Gastroesophageal sphincter (tissue), 4 donors: ENCODE results near the gene PRAMEF12. TPM values are rescaled to one million over a fixed set of nuclear protein-coding genes. Genes with fewer than 3 reads are reported as not detected.

Experiments
- ATAC-seq: fragments of 150-250 bp; one replicate; pipeline ENCODE4 v1.9.1; 2016; ENCODE audit warnings: mild to moderate bottlenecking, moderate library complexity
- H3K27ac ChIP-seq, 4 donors: fragments of 200-600 bp; sonication (generic) in 3 of 4; 1 replicate in 3 of 4; 2 replicates in 1 of 4; pipeline ENCODE4 v1.5.1; 2016 to 2019
- H3K27me3 ChIP-seq: fragments of 200-600 bp; sonication (generic); one replicate; pipeline ENCODE4 v1.5.1; 2019
- H3K36me3 ChIP-seq, 2 donors: fragments of 200-600 bp; sonication (generic); one replicate each; pipeline ENCODE4 v1.5.1; 2019; ENCODE audit warnings: control low read depth in 1 of 2
- H3K4me1 ChIP-seq, 3 donors: fragments of 200-600 bp; sonication (generic); 1 replicate in 2 of 3; 2 replicates in 1 of 3; pipeline ENCODE4 v1.5.1; 2016 to 2019; ENCODE audit warnings: control low read depth in 2 of 3
- H3K4me3 ChIP-seq, 2 donors: fragments of 200-600 bp; sonication (generic); one replicate each; pipeline ENCODE4 v1.5.1; 2019; ENCODE audit warnings: mild to moderate bottlenecking in 1 of 2, moderate library complexity in 1 of 2
- H3K9me3 ChIP-seq, 3 donors: fragments of 200-600 bp; sonication (generic); one replicate each; pipeline ENCODE4 v1.5.1; 2017 to 2019; ENCODE audit warnings: control low read depth in 2 of 3
- EP300 ChIP-seq: sonication (generic); formaldehyde crosslinking; IDR thresholded peaks from one replicate; pipeline ENCODE4 v1.6.1; 2017; ENCODE audit warnings: antibody characterized with exemption, mild to moderate bottlenecking
- POLR2A ChIP-seq, 2 donors: fragments of 450-650 bp; IDR thresholded peaks; one replicate each; pipeline ENCODE4 v1.6.1; 2017; ENCODE audit warnings: antibody characterized with exemption in 2 of 2, mild to moderate bottlenecking in 2 of 2, moderate library complexity in 1 of 2
- POLR2AphosphoS5 ChIP-seq: sonication (generic); formaldehyde crosslinking; IDR thresholded peaks from one replicate; pipeline ENCODE4 v1.6.1; 2017; ENCODE audit warnings: antibody characterized with exemption
- WGBS, 2 donors: methylation state at CpG; one replicate each; pipeline ENCODE4 v1.1.5; 2018; ENCODE audit warnings: low coverage in 1 of 2; 5-methylcytosine and 5-hydroxymethylcytosine counted together
- total RNA-seq, 4 donors: library from RNA; depleted of rRNA; stranded (reverse); fragments of >200 nt; gene quantifications; one replicate each; pipeline ENCODE4 v1.1.0, GENCODE V29; 2016
- TF ChIP-seq, protein P1 (sequence below), 4 experiments: fragments of 200-600 bp in 2 of 4; fragments of 450-650 bp in 2 of 4; sonication (generic) in 1 of 4; IDR thresholded peaks; one replicate each; pipeline ENCODE4 v1.5.1; 2017 to 2019; ENCODE audit warnings: antibody characterized with exemption in 4 of 4, mild to moderate bottlenecking in 2 of 4, moderate library complexity in 2 of 4

Gene PRAMEF12
- total RNA-seq, 4 donors from 2014 or later, result not detected

- peaks cover 0 to 10% (median 0%) of the 10 kb centered on the region in 3 donors for H3K9me3 ChIP-seq
- TF ChIP-seq POLR2A (IDR thresholded peaks at IDR 0.05) (no peak), EP300 (no peak), POLR2AphosphoS5 (no peak)
- TF ChIP-seq, protein P1, sequence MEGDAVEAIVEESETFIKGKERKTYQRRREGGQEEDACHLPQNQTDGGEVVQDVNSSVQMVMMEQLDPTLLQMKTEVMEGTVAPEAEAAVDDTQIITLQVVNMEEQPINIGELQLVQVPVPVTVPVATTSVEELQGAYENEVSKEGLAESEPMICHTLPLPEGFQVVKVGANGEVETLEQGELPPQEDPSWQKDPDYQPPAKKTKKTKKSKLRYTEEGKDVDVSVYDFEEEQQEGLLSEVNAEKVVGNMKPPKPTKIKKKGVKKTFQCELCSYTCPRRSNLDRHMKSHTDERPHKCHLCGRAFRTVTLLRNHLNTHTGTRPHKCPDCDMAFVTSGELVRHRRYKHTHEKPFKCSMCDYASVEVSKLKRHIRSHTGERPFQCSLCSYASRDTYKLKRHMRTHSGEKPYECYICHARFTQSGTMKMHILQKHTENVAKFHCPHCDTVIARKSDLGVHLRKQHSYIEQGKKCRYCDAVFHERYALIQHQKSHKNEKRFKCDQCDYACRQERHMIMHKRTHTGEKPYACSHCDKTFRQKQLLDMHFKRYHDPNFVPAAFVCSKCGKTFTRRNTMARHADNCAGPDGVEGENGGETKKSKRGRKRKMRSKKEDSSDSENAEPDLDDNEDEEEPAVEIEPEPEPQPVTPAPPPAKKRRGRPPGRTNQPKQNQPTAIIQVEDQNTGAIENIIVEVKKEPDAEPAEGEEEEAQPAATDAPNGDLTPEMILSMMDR (IDR thresholded peaks at IDR 0.05), result no peak
- no peaks in the 10 kb centered on the region for H3K4me1 ChIP-seq
- 0 to 21% methylated on average over 1 of the region's 2 CpGs for WGBS, 2 donors
- H3K27me3 ChIP-seq, result peaks cover 46% of the 10 kb centered on the region
- no peaks in the 10 kb centered on the region for H3K36me3 ChIP-seq
- H3K4me3 ChIP-seq, result no peak overlapping the region
- H3K27ac ChIP-seq, result no peak overlapping the region
- ATAC-seq, result no peak
Measured at GRCh38 chr1:12769031-12769430, 4.5 kb upstream of the PRAMEF12 start.

DNA sequence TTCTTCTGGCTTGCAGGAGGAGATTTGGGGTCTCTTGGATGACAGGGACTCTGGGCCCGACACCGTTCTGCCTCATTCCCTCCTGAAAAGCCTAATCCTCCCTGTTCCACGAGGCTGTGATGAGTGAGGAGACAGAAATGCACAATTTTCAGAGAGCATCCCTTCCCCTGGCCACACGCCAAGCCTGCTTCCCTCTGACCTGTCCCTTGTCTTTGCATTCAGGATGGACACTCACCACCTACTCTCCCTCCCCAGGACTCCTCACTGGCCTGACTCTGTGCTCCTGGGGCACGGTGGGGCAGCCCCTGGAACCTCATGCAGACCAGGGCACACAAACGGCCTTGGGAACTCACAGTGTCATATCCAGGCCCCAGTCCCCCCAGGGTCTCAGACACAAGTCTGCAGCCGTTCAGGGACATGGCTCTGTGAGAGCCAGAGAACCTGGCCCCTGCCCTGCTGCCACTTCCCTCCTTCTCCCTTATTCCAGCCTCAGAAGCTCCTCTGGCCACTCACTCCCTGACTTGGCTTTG lies 3.5 kb upstream of the PRAMEF12 start:
- no peaks in the 10 kb centered on the region for H3K4me1 ChIP-seq
- WGBS, 2 donors, result 32 to 37% methylated on average over 2 to 5 of the region's 7 CpGs
- ATAC-seq, result no peak

GRCh38 chr1:12770620-12771019 lies 2.9 kb upstream of the PRAMEF12 start:
- no peak for TF ChIP-seq EP300
- no peak for TF ChIP-seq POLR2A (IDR thresholded peaks at IDR 0.05)
- TF ChIP-seq, protein P1 (IDR thresholded peaks at IDR 0.05), result no peak
- no peak for TF ChIP-seq POLR2AphosphoS5
- H3K27me3 ChIP-seq, result peaks cover 56% of the 10 kb centered on the region
- no peaks in the 10 kb centered on the region for H3K36me3 ChIP-seq
- ATAC-seq, result no peak
- no CpG with 5 or more reads among the region's 2 CpGs for WGBS, 2 donors
- no peak overlapping the region for H3K4me3 ChIP-seq
- no peaks in the 10 kb centered on the region for H3K4me1 ChIP-seq
- H3K9me3 ChIP-seq, result peaks cover 0 to 10% (median 0%) of the 10 kb centered on the region in 3 donors
- H3K27ac ChIP-seq, result no peak overlapping the region

More for the DNA sequence above, 3.5 kb upstream of the PRAMEF12 start:
- Histone ChIP-seq H3K4me3 (no peak overlapping the region), H3K9me3 (peaks cover 0 to 10% (median 0%) of the 10 kb centered on the region in 3 donors), H3K27ac (no peak overlapping the region), H3K36me3 (no peaks in the 10 kb centered on the region), H3K27me3 (peaks cover 50% of the 10 kb centered on the region)
- TF ChIP-seq POLR2AphosphoS5, result no peak
- TF ChIP-seq, protein P1 (IDR thresholded peaks at IDR 0.05), result no peak
- TF ChIP-seq POLR2A (IDR thresholded peaks at IDR 0.05), result no peak
- TF ChIP-seq EP300, result no peak

DNA sequence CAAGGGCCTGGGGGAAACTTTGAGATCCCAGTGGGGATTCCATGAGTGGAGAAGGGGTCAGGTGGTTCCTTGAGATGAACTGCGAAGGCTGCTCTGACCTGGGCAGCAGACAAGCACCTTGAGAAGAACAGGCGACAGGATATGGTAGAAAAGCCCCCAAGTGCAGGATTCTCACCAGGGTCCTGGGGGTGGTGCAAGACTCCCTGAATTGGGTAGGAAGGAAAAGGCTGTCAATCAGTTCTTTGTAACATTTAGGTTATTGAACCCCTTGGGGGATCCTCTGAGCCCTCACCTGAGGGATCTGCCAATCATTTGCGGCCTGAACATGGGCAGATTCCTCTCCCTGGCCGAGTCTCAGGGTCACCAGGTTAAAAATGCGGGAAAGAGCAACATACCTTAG lies 2.4 kb upstream of the PRAMEF12 start:
- TF ChIP-seq POLR2A (IDR thresholded peaks at IDR 0.05) (no peak), EP300 (no peak), POLR2AphosphoS5 (no peak)
- TF ChIP-seq, protein P1 (IDR thresholded peaks at IDR 0.05), result no peak
- no peak for ATAC-seq
- Histone ChIP-seq H3K4me3 (no peak overlapping the region), H3K27ac (no peak overlapping the region), H3K9me3 (peaks cover 0 to 10% (median 0%) of the 10 kb centered on the region in 3 donors), H3K27me3 (peaks cover 61% of the 10 kb centered on the region), H3K36me3 (no peaks in the 10 kb centered on the region), H3K4me1 (no peaks in the 10 kb centered on the region)
- 70 to 73% methylated on average over 2 to 3 of the region's 5 CpGs for WGBS, 2 donors

- peaks cover 0 to 3% (median 0%) of the 10 kb centered on the region in 3 donors for H3K9me3 ChIP-seq
- no peak for ATAC-seq
- TF ChIP-seq POLR2A (IDR thresholded peaks at IDR 0.05) (no peak), EP300 (no peak), POLR2AphosphoS5 (no peak)
- TF ChIP-seq, protein P1 (IDR thresholded peaks at IDR 0.05), result no peak
- H3K36me3 ChIP-seq, result no peaks in the 10 kb centered on the region
- peaks cover 58% of the 10 kb centered on the region for H3K27me3 ChIP-seq
- H3K4me3 ChIP-seq, result no peak overlapping the region
- 67 to 82% methylated on average over 5 of the region's 5 CpGs for WGBS, 2 donors
- no peak overlapping the region for H3K27ac ChIP-seq
- no peaks in the 10 kb centered on the region for H3K4me1 ChIP-seq
Measured at GRCh38 chr1:12772520-12772919, 1.0 kb upstream of the PRAMEF12 start.
